ENCODE results near the gene TSKU. TPM values are rescaled to one million over a fixed set of nuclear protein-coding genes. Genes with fewer than 3 reads are reported as not detected.

The TSKU gene
- total and polyA plus RNA-seq, 2 experiments from 2014 or later = 11.7 to 31.1 TPM

DNA sequence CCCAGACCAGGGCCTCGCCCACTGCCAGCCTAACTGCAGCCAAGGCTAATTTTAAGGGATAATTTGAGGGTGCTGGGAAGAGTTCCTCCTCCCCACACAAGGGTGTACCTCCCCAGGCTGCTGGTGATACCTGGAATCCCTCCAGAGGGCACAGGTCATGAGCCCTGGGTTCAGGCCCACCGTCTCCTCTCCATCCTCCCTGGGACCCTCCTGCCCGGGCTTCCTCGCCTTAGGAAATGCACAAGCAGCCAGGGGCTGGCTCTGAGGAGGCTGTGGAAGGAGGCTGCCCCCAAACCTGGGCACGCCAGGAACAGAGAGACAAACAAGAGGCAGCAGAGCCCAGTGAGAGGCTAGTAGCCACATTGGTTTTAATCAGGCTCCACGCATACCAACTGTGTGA, 16.6 kb upstream of the TSKU start (continued):
- TF ChIP-seq, protein P1, sequence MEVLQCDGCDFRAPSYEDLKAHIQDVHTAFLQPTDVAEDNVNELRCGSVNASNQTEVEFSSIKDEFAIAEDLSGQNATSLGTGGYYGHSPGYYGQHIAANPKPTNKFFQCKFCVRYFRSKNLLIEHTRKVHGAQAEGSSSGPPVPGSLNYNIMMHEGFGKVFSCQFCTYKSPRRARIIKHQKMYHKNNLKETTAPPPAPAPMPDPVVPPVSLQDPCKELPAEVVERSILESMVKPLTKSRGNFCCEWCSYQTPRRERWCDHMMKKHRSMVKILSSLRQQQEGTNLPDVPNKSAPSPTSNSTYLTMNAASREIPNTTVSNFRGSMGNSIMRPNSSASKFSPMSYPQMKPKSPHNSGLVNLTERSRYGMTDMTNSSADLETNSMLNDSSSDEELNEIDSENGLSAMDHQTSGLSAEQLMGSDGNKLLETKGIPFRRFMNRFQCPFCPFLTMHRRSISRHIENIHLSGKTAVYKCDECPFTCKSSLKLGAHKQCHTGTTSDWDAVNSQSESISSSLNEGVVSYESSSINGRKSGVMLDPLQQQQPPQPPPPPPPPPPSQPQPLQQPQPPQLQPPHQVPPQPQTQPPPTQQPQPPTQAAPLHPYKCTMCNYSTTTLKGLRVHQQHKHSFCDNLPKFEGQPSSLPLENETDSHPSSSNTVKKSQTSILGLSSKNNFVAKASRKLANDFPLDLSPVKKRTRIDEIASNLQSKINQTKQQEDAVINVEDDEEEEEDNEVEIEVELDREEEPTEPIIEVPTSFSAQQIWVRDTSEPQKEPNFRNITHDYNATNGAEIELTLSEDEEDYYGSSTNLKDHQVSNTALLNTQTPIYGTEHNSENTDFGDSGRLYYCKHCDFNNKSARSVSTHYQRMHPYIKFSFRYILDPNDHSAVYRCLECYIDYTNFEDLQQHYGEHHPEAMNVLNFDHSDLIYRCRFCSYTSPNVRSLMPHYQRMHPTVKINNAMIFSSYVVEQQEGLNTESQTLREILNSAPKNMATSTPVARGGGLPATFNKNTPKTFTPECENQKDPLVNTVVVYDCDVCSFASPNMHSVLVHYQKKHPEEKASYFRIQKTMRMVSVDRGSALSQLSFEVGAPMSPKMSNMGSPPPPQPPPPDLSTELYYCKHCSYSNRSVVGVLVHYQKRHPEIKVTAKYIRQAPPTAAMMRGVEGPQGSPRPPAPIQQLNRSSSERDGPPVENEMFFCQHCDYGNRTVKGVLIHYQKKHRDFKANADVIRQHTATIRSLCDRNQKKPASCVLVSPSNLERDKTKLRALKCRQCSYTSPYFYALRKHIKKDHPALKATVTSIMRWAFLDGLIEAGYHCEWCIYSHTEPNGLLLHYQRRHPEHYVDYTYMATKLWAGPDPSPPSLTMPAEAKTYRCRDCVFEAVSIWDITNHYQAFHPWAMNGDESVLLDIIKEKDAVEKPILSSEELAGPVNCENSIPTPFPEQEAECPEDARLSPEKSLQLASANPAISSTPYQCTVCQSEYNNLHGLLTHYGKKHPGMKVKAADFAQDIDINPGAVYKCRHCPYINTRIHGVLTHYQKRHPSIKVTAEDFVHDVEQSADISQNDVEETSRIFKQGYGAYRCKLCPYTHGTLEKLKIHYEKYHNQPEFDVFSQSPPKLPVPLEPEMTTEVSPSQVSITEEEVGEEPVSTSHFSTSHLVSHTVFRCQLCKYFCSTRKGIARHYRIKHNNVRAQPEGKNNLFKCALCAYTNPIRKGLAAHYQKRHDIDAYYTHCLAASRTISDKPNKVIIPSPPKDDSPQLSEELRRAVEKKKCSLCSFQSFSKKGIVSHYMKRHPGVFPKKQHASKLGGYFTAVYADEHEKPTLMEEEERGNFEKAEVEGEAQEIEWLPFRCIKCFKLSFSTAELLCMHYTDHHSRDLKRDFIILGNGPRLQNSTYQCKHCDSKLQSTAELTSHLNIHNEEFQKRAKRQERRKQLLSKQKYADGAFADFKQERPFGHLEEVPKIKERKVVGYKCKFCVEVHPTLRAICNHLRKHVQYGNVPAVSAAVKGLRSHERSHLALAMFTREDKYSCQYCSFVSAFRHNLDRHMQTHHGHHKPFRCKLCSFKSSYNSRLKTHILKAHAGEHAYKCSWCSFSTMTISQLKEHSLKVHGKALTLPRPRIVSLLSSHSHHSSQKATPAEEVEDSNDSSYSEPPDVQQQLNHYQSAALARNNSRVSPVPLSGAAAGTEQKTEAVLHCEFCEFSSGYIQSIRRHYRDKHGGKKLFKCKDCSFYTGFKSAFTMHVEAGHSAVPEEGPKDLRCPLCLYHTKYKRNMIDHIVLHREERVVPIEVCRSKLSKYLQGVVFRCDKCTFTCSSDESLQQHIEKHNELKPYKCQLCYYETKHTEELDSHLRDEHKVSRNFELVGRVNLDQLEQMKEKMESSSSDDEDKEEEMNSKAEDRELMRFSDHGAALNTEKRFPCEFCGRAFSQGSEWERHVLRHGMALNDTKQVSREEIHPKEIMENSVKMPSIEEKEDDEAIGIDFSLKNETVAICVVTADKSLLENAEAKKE (CRISPR knock-in tag; IDR thresholded peaks at IDR 0.05) = no peak

DNA sequence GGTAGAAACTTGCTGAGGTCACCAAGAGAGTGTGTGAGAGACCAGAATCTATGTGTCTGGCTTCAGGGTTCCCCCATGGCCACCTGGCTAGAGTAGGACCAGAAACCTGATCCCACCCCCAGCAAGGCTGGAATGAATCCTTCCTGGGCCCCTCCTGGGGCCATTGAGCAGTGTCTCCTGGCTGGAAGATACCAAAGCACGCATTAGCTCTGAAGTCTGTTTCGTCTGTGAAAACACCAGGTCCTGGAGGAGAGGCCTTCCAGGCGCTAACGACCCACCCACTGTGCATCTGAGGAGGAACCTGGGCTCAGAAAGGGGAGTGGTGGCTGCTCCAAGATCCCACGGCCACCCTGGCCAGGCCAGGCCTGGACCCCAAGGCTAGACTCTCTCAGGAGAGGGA, 15.5 kb upstream of the TSKU start:
- H3K9me2 ChIP-seq (ENCODE audit: insufficient read depth) = no peaks in the 10 kb centered on the region
- H3K79me2 ChIP-seq (replicated peaks; ENCODE audit: insufficient read depth) = no peaks in the 10 kb centered on the region
- DNase-seq (ENCODE audit: low spot score) (no peak), ATAC-seq (no peak)
- Mint-ChIP-seq H3K27me3 (ENCODE audit: insufficient read depth, low read depth, poor library complexity) (peaks cover 15% of the 10 kb centered on the region), H3K4me1 (peaks cover 53% of the 10 kb centered on the region), H3K9me3 (no peaks in the 10 kb centered on the region; the same call in 2 of the 3 replicates), H3K4me3 (no peak overlapping the region), H3K27ac (no peak overlapping the region), H3K36me3 (ENCODE audit: low read depth) (no peaks in the 10 kb centered on the region; the same call in 2 of the 3 replicates)
- no peak overlapping the region for H3K27ac ChIP-seq (ENCODE audit: low read depth)
- no peak overlapping the region for H3K4me3 ChIP-seq
- no peaks in the 10 kb centered on the region for H4K20me1 ChIP-seq (replicated peaks; ENCODE audit: insufficient read depth)
- no peak overlapping the region for H3K4me2 ChIP-seq
- H3K27me3 ChIP-seq (ENCODE audit: insufficient read depth) = no peaks in the 10 kb centered on the region
- no peaks in the 10 kb centered on the region for H3K36me3 ChIP-seq (ENCODE audit: insufficient read depth)
- no peaks in the 10 kb centered on the region for H3F3A ChIP-seq (replicated peaks; ENCODE audit: low read depth)
- TF ChIP-seq NANOG (IDR thresholded peaks at IDR 0.05; ENCODE audit: borderline replicate concordance) (no peak), STAT1 (IDR thresholded peaks at IDR 0.05; ENCODE audit: unreplicated experiment) (no peak), EZH2 (IDR thresholded peaks at IDR 0.05; ENCODE audit: low read depth, unreplicated experiment) (no peak), ZNF331 (CRISPR knock-in tag; IDR thresholded peaks at IDR 0.05; ENCODE audit: low read depth) (no peak), EZH2phosphoT487 (IDR thresholded peaks at IDR 0.05; ENCODE audit: unreplicated experiment) (no peak)
- H2AFZ ChIP-seq = no peak overlapping the region
- H3K4me1 ChIP-seq (ENCODE audit: insufficient read depth) = peaks cover 33% of the 10 kb centered on the region

Data from GM23338 (cell line).